Suprapubic skin (tissue), 3 donors: ENCODE data around the gene IFT172.

Experiments used
- CTCF ChIP-seq, 2 donors: fragments of 200-600 bp in 1 of 2; fragments of 450-650 bp in 1 of 2; sonication (generic) in 1 of 2; IDR thresholded peaks; one replicate each; pipeline ENCODE4 v1.5.1; 2016 to 2019; ENCODE audit warnings: antibody characterized with exemption in 2 of 2, mild to moderate bottlenecking in 1 of 2, moderate library complexity in 1 of 2
- POLR2AphosphoS5 ChIP-seq, 3 donors: sonication (generic); formaldehyde crosslinking; IDR thresholded peaks; one replicate each; pipeline ENCODE4 v1.6.1; 2017; ENCODE audit warnings: antibody characterized with exemption in 3 of 3

DNA sequence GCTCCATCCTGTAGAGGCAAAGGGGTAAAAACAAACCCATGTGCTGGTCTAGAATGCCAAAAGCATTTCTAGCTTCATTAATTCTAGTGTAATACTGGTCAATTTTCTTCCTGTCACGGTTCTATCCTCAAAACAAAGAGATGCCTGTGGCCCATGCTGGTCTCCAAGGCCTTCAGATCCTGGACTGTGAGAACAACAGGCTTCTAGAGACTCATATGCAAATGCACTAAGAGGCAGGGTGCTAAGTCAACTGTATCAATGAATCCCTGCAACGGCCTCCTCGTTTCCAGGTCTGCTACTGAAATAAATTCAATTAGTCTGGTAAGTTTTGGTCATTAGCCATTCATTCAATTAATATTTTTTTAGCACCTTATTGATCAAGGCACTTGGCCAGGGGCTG, 4.0 kb downstream of the IFT172 start:
- TF ChIP-seq POLR2AphosphoS5 (IDR thresholded peaks at IDR 0.05) (no peak), CTCF (IDR thresholded peaks at IDR 0.05) (no peak)
